Vagina (tissue), 2 donors: ENCODE data around the gene CCBE1.

Source experiments
- POLR2AphosphoS5 ChIP-seq, 2 donors: sonication (generic); formaldehyde crosslinking; IDR thresholded peaks; one replicate each; pipeline ENCODE4 v1.9.0; 2017; ENCODE audit warnings: antibody characterized with exemption in 2 of 2, mild to moderate bottlenecking in 2 of 2, low read depth in 1 of 2; ENCODE audit not compliant: insufficient read depth in 1 of 2
- TF ChIP-seq, protein P1 (sequence below), 3 experiments: fragments of 450-650 bp in 2 of 3; fragments of 200-600 bp in 1 of 3; sonication (generic) in 1 of 3; IDR thresholded peaks; one replicate each; pipeline ENCODE4 v1.5.1; 2017 to 2019; ENCODE audit warnings: antibody characterized with exemption in 3 of 3, mild to moderate bottlenecking in 2 of 3, moderate library complexity in 2 of 3

- TF ChIP-seq, protein P1, sequence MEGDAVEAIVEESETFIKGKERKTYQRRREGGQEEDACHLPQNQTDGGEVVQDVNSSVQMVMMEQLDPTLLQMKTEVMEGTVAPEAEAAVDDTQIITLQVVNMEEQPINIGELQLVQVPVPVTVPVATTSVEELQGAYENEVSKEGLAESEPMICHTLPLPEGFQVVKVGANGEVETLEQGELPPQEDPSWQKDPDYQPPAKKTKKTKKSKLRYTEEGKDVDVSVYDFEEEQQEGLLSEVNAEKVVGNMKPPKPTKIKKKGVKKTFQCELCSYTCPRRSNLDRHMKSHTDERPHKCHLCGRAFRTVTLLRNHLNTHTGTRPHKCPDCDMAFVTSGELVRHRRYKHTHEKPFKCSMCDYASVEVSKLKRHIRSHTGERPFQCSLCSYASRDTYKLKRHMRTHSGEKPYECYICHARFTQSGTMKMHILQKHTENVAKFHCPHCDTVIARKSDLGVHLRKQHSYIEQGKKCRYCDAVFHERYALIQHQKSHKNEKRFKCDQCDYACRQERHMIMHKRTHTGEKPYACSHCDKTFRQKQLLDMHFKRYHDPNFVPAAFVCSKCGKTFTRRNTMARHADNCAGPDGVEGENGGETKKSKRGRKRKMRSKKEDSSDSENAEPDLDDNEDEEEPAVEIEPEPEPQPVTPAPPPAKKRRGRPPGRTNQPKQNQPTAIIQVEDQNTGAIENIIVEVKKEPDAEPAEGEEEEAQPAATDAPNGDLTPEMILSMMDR (IDR thresholded peaks at IDR 0.05) = no peak
- no peak for TF ChIP-seq POLR2AphosphoS5 (IDR thresholded peaks at IDR 0.05; ENCODE audit: insufficient read depth in 1 of 2, low read depth in 1 of 2)
Observed at GRCh38 chr18:59484131-59484530, 213.1 kb downstream of the CCBE1 start.
